AG10803 (cell line): Measurements from ENCODE around the gene MFNG.

Experiments
- DNase-seq: peaks from one replicate; pipeline ENCODE4 v3.0.0; 2010; ENCODE audit warnings: low read depth
- H3K4me3 ChIP-seq: 2 replicates; pipeline ENCODE4 v1.5.1; 2011; ENCODE audit warnings: mild to moderate bottlenecking, low read length, control low read depth
- CTCF ChIP-seq: conservative IDR thresholded peaks from 2 replicates; pipeline ENCODE4 v1.5.1; 2011; ENCODE audit warnings: mild to moderate bottlenecking, low read length, control low read depth, inconsistent platforms

Gene MFNG

DNA sequence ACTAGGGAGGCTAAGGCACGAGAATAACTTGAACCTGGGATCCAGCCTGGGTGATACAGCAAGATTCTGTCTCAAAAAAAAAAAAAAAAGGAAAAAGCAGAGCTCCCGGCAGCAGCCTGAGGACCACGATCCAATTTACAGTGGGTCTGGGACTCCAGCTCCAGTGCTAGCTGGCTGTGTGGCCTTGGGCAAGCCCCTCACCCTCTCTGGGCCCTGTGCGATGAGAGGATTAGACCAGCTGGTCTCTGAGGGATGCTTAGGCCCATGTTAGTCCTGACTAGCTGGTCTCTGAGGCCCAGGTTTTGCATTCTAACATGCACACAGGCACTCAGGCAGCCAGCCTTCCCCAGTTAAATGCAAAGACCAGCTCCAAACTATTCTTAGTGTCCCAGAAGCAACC, 19.4 kb upstream of the MFNG start:
- H3K4me3 ChIP-seq: no peak overlapping the region
- no peak for DNase-seq
- TF ChIP-seq CTCF: no peak

DNA sequence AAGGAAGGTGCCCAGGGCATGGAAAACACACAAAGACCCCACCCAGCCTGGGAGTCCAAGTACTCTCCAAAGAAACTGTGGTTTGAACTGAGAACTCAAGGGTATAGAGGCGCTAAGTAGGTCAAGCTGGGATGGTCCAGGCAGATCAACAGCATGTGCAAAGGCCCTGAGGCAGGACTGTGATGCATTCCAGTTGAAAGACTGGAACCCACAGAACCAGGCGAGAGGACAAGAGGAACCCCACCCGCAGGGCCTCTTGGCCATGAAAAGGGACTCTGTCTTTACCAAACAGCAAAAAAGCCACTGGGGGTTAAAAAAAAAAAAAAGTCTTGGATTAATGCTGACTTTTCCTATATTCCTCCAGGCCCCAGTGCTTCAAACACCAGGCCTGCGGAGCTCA, 18.8 kb upstream of the MFNG start:
- no peak for TF ChIP-seq CTCF
- DNase-seq: no peak
- H3K4me3 ChIP-seq: no peak overlapping the region

DNA sequence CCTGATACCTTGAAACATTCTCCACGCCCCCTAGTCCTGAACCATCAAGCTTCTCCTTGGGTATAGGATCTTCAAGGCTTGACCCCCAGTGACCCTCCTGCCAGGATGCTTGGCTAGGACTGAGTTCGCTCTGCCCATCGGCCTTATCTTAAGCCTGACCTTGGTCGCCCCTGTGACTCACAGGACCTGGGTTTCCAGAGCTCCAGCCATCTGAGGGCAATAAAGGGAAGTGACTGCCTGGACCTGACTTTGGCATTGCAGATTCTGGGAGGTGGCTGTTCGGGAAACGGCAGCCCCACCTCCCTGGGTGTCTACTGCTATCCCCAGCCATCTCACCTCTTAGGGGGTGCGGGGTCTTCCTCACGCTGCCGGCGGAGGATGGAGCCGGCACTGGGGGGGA, 17.7 kb upstream of the MFNG start:
- no peak overlapping the region for H3K4me3 ChIP-seq
- TF ChIP-seq CTCF: no peak
- DNase-seq: no peak

DNA sequence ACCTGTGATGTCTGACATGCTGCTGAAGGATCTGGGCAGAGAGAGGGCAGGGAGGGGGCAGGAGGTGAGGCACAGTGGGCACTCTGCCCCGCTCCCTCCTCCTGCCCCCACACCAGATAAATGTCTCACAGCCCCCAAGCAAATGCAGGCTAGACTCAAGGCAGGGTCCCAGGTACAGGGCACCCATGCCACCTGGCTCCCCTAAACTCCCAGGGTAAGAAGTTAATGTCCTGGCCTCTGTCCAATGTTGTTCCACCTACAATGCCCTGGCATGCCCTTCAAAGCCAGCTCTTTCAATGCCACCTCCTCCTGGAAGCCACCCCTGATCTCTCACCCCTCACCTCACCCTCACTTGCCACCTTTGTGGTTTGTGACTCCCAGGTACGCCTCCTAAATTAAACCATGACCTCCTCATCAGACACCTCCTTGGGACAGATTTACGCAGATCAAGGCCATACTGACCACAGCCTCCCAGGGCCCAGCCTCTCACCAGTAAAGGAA, 17.0 kb upstream of the MFNG start:
- no peak for DNase-seq
- no peak overlapping the region for H3K4me3 ChIP-seq
- TF ChIP-seq CTCF: no peak

- DNase-seq: no peak
- no peak overlapping the region for H3K4me3 ChIP-seq
- no peak for TF ChIP-seq CTCF
Observed at GRCh38 chr22:37502342-37503182, 16.4 kb upstream of the MFNG start.

DNA sequence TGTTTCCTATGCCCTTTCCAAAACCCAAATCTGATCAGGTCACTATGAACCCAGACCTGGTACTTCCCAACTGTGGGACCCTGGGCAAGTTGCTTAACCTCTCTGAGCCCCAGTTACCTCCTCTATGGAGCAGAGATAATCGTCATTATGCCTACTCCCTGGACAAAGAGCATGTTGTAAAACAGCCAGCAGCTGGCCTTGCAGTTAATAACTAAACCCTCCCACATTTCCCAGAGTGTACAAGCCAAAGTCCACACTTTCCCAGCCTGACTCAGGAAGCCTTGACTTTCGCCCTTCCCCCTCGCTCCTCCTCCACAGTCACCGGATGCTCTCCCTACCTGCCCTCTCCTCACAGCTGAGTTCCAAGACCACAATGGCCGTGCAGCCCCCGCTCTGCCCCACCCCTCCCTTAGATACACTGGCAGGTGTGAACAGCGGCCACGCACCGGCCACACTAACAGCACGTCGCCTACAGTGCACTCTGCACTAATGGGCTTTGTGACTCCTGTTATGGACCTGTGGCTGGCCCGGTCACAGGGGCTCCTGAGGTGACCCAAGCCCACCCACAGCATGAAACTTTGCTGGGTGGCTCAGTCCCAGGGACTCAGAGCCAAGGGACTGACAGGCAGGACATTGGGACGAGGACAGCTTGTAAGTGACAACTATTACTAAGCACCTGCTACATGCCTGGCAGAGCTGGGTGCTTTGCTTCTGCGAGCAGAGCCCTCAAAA, 15.6 kb upstream of the MFNG start:
- TF ChIP-seq CTCF: no peak
- H3K4me3 ChIP-seq: no peak overlapping the region
- DNase-seq: peak; percentile 81
